Panc1 (cell line): ENCODE data around the gene SPRN.

Experiments
- POLR2AphosphoS5 ChIP-seq: IDR thresholded peaks from 2 replicates; pipeline ENCODE4 v1.6.1; 2012; ENCODE audit warnings: mild to moderate bottlenecking, low read depth, low read length, moderate library complexity
- SIN3A ChIP-seq: IDR thresholded peaks from 2 replicates; pipeline ENCODE4 v1.6.1; 2012; ENCODE audit warnings: low read depth, mild to moderate bottlenecking, low read length, moderate library complexity, borderline replicate concordance; ENCODE audit not compliant: insufficient read depth
- TF ChIP-seq, protein P1 (sequence below): fragments of 450-650 bp; IDR thresholded peaks from 2 replicates; pipeline ENCODE4 v1.5.1; 2017; ENCODE audit warnings: mild to moderate bottlenecking

DNA sequence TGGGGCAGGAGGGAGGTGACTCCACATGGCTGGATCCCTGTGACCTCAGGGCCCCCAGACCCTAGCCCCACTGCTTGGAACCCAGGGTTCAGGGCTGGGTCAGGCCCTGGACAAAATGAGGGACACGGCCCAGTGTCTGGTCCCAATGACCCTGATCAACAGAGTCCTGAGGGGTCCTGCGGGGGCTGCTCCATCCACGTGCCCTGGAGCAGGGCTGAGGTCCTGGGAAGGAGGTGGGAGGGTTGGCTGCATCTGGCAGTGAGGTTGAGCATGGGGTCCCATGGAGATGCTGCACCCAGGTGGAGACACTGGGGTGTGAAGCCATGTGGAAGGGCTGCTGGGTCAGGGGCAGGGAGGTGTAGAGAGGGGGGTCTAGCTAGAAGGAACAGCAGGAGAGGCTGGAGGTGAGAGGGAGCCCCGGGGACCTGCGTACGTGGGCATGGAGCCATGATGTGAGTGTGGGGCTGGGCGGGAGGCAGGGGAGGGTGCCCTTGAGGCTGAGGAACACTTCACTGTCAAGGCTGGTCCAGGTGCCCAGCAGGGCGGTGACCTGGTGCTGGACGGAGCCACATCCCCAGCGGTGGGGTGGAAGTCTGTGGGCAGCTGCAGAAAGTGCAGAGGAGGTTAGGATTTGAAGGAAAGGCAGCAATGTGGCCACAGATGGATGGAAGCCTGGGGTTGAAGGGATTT, 29.9 kb upstream of the SPRN start:
- TF ChIP-seq, protein P1, sequence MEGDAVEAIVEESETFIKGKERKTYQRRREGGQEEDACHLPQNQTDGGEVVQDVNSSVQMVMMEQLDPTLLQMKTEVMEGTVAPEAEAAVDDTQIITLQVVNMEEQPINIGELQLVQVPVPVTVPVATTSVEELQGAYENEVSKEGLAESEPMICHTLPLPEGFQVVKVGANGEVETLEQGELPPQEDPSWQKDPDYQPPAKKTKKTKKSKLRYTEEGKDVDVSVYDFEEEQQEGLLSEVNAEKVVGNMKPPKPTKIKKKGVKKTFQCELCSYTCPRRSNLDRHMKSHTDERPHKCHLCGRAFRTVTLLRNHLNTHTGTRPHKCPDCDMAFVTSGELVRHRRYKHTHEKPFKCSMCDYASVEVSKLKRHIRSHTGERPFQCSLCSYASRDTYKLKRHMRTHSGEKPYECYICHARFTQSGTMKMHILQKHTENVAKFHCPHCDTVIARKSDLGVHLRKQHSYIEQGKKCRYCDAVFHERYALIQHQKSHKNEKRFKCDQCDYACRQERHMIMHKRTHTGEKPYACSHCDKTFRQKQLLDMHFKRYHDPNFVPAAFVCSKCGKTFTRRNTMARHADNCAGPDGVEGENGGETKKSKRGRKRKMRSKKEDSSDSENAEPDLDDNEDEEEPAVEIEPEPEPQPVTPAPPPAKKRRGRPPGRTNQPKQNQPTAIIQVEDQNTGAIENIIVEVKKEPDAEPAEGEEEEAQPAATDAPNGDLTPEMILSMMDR = no peak
- TF ChIP-seq POLR2AphosphoS5 = no peak
- no peak for TF ChIP-seq SIN3A
